Measurements from ENCODE around the gene DAZAP1.
A peak's percentile ranks its signal among the peaks of the same experiment; 100 is the strongest.

DAZAP1 gene

GRCh38 chr19:1455336-1456120, 48.1 kb downstream of the DAZAP1 start:
- DNase-seq (ENCODE audit: low read depth in 1 of 2, low spot score in 1 of 2), result no peak

GRCh38 chr19:1456121-1456900, 48.9 kb downstream of the DAZAP1 start:
- DNase-seq (ENCODE audit: low read depth in 1 of 2, low spot score in 1 of 2), result no peak

GRCh38 chr19:1457031-1457739, 49.8 kb downstream of the DAZAP1 start:
- no peak for DNase-seq (ENCODE audit: low read depth in 1 of 2, low spot score in 1 of 2)

GRCh38 chr19:1457892-1458291, 50.5 kb downstream of the DAZAP1 start:
- DNase-seq (ENCODE audit: low read depth in 1 of 2, low spot score in 1 of 2), result no peak

GRCh38 chr19:1459479-1459878, 52.1 kb downstream of the DAZAP1 start:
- no peak for DNase-seq (ENCODE audit: low read depth in 1 of 2, low spot score in 1 of 2)

GRCh38 chr19:1460033-1460995, 52.9 kb downstream of the DAZAP1 start:
- DNase-seq (ENCODE audit: low read depth in 1 of 2, low spot score in 1 of 2), result no peak

GRCh38 chr19:1461862-1462261, 54.5 kb downstream of the DAZAP1 start:
- no peak for DNase-seq (ENCODE audit: low read depth in 1 of 2, low spot score in 1 of 2)

- DNase-seq (ENCODE audit: low read depth in 1 of 2, low spot score in 1 of 2), result no peak
These were observed 58.0 kb downstream of the DAZAP1 start for GRCh38 chr19:1465191-1466016.

- no peak for DNase-seq (ENCODE audit: low read depth in 1 of 2, low spot score in 1 of 2)
These were observed 58.7 kb downstream of the DAZAP1 start for GRCh38 chr19:1466018-1466460.

GRCh38 chr19:1466461-1467214, 59.3 kb downstream of the DAZAP1 start:
- no peak for DNase-seq (ENCODE audit: low read depth in 1 of 2, low spot score in 1 of 2)

- DNase-seq (ENCODE audit: low read depth in 1 of 2, low spot score in 1 of 2), result no peak
These were observed 59.8 kb downstream of the DAZAP1 start for GRCh38 chr19:1467215-1467489.

- no peak for DNase-seq (ENCODE audit: low read depth in 1 of 2, low spot score in 1 of 2)
These were observed 60.3 kb downstream of the DAZAP1 start for GRCh38 chr19:1467490-1468273.

GRCh38 chr19:1468274-1468820, 61.0 kb downstream of the DAZAP1 start:
- no peak for DNase-seq (ENCODE audit: low read depth in 1 of 2, low spot score in 1 of 2)

GRCh38 chr19:1468821-1469254, 61.5 kb downstream of the DAZAP1 start:
- no peak for DNase-seq (ENCODE audit: low read depth in 1 of 2, low spot score in 1 of 2)

GRCh38 chr19:1469255-1470054, 62.1 kb downstream of the DAZAP1 start:
- DNase-seq (ENCODE audit: low read depth in 1 of 2, low spot score in 1 of 2), result no peak

- no peak for DNase-seq (ENCODE audit: low read depth in 1 of 2, low spot score in 1 of 2)
These were observed 62.6 kb downstream of the DAZAP1 start for GRCh38 chr19:1470055-1470304.

GRCh38 chr19:1470305-1471009, 63.1 kb downstream of the DAZAP1 start:
- peak; percentile 45 to 54 for DNase-seq (ENCODE audit: low read depth in 1 of 2, low spot score in 1 of 2)

Data from activated T-helper 1 cell treated with anti-CD3 and anti-CD28 coated beads, Interleukin-2, amount 50 U/mL, for 16 hours (primary cell).